Endothelial cell of umbilical vein (primary cell): ENCODE measurements around the gene PCSK6. TPM values are rescaled to one million over a fixed set of nuclear protein-coding genes. Genes with fewer than 3 reads are reported as not detected.

Experiments
- BruUV-seq: library from RNA; stranded (reverse); fragments of 400-500 nt; replicated peaks from 2 replicates; lab custom pipeline; 2021; lab: Mats Ljungman, UMichigan
- CTCF ChIA-PET: fragments of 300-600, 350-600 bp; sonication (Branson Sonifier 250); formaldehyde crosslinking; loops from one replicate; lab custom pipeline; 2021; ENCODE audit warnings: antibody characterized with exemption, inconsistent platforms; lab: Charles Lee
- POLR2A ChIA-PET: fragments of 300-600, 350-600 bp; sonication (Branson Sonifier 250); formaldehyde crosslinking; loops from one replicate; lab custom pipeline; 2021; ENCODE audit warnings: antibody characterized with exemption, inconsistent platforms; lab: Charles Lee
- DNase-seq: peaks from one replicate; pipeline ENCODE4 v3.0.0-alpha.2; 2011; ENCODE audit warnings: low read depth, low spot score
- FAIRE-seq: peaks from 2 replicates; lab custom pipeline; 2011; peaks lifted over from hg19 to GRCh38; lab: Jason Lieb, UNC
- H2AFZ ChIP-seq: 2 replicates; pipeline ENCODE4 v1.6.0; 2012; ENCODE audit warnings: low read depth, low read length, control low read depth, inconsistent platforms
- H3K27ac ChIP-seq: 2 replicates; pipeline ENCODE4 v1.5.1; 2011; ENCODE audit warnings: low read depth, mild to moderate bottlenecking, control low read depth, low read length, moderate library complexity; ENCODE audit not compliant: insufficient read depth
- H3K27me3 ChIP-seq, 2 experiments: 2 replicates each; pipeline versions ENCODE4 v1.6.0 to v1.6.1; 2011; ENCODE audit warnings: low read length in 2 of 2, mixed read lengths in 1 of 2; ENCODE audit not compliant: control insufficient read depth in 2 of 2, insufficient read depth in 2 of 2
- H3K36me3 ChIP-seq, 2 experiments: 2 replicates in 1 of 2; 3 replicates in 1 of 2; pipeline ENCODE4 v1.5.1; 2011; ENCODE audit warnings: low read length in 2 of 2, mild to moderate bottlenecking in 1 of 2, moderate library complexity in 1 of 2; ENCODE audit not compliant: control insufficient read depth in 2 of 2, insufficient read depth in 2 of 2; ENCODE audit errors: extremely low read depth in 1 of 2
- H3K4me1 ChIP-seq: 3 replicates; pipeline ENCODE4 v1.5.1; 2011; ENCODE audit warnings: mild to moderate bottlenecking, low read length; ENCODE audit not compliant: control insufficient read depth, insufficient read depth; ENCODE audit errors: extremely low read depth
- H3K4me2 ChIP-seq: 2 replicates; pipeline ENCODE4 v1.6.1; 2011; ENCODE audit warnings: low read length, control low read depth, mixed read lengths; ENCODE audit not compliant: insufficient read depth
- H3K4me3 ChIP-seq, 3 experiments: fragments of 200-600 bp in 1 of 3; sonication (generic), shearing (Covaris generic) in 1 of 3; replicated peaks in 1 of 3; 2 replicates each; pipeline ENCODE4 v1.5.1; 2011 to 2016; ENCODE audit warnings: control low read depth in 3 of 3, low read length in 3 of 3, mild to moderate bottlenecking in 2 of 3, inconsistent platforms in 1 of 3, low read depth in 1 of 3, moderate library complexity in 1 of 3; ENCODE audit not compliant: insufficient read depth in 1 of 3
- H3K79me2 ChIP-seq: 2 replicates; pipeline ENCODE4 v1.6.0; 2012; ENCODE audit warnings: low read length, inconsistent platforms; ENCODE audit not compliant: control insufficient read depth, insufficient read depth
- H3K9ac ChIP-seq: replicated peaks from 2 replicates; pipeline ENCODE3; 2011; ENCODE audit warnings: low read length, control low read depth; ENCODE audit not compliant: insufficient read depth; ENCODE audit errors: extremely low read depth
- H3K9me1 ChIP-seq: replicated peaks from 3 replicates; pipeline ENCODE4 v1.6.0; 2011; ENCODE audit warnings: mild to moderate bottlenecking, low read length; ENCODE audit not compliant: control insufficient read depth, insufficient read depth; ENCODE audit errors: extremely low read depth
- H3K9me3 ChIP-seq: replicated peaks from 2 replicates; pipeline ENCODE4 v1.5.1; 2012; ENCODE audit warnings: low read length, inconsistent platforms; ENCODE audit not compliant: control insufficient read depth, insufficient read depth
- H4K20me1 ChIP-seq: replicated peaks from 2 replicates; pipeline ENCODE3; 2011; ENCODE audit warnings: mild to moderate bottlenecking, low read length; ENCODE audit not compliant: control insufficient read depth, insufficient read depth; ENCODE audit errors: extremely low read depth
- EZH2 ChIP-seq: IDR thresholded peaks from 2 replicates; pipeline ENCODE4 v1.6.1; 2012; ENCODE audit warnings: borderline replicate concordance, low read depth, mild to moderate bottlenecking, moderate library complexity, low read length, inconsistent platforms; ENCODE audit not compliant: severe bottlenecking
- FOS ChIP-seq: IDR thresholded peaks from 2 replicates; pipeline ENCODE4 v1.6.1; 2011; ENCODE audit warnings: mild to moderate bottlenecking, low read length, moderate library complexity, borderline replicate concordance; ENCODE audit not compliant: insufficient read depth
- GATA2 ChIP-seq: IDR thresholded peaks from 2 replicates; pipeline ENCODE4 v1.7.0; 2011; ENCODE audit warnings: low read depth, mild to moderate bottlenecking, moderate library complexity, mixed read lengths, low read length; ENCODE audit not compliant: insufficient read length, insufficient read depth
- JUN ChIP-seq: IDR thresholded peaks from 2 replicates; pipeline ENCODE4 v1.6.1; 2011; ENCODE audit warnings: borderline replicate concordance, low read depth; ENCODE audit not compliant: insufficient read length, insufficient read depth
- MYC ChIP-seq: IDR thresholded peaks from one replicate; pipeline ENCODE4 v1.6.1; 2011; ENCODE audit warnings: mild to moderate bottlenecking, low read depth, low read length
- POLR2A ChIP-seq: IDR thresholded peaks from 2 replicates; pipeline ENCODE4 v1.6.1; 2012; ENCODE audit warnings: low read depth, mild to moderate bottlenecking, control low read depth, low read length
- POLR2AphosphoS5 ChIP-seq: IDR thresholded peaks from 2 replicates; pipeline ENCODE4 v1.6.1; 2012; ENCODE audit warnings: low read depth, mild to moderate bottlenecking, control low read depth, low read length, moderate library complexity; ENCODE audit not compliant: insufficient read depth
- dilution Hi-C: fragments of 300-500 bp; cut with MboI; formaldehyde crosslinking; loops from one replicate; pipeline ENCODE4 v1.15.0; 2019; ENCODE audit warnings: low sequenced_read_pairs; ENCODE audit not compliant: extremely low pct_ligation_motif_present
- intact Hi-C: fragments of 100-400 bp; cut with micrococcal nuclease; formaldehyde crosslinking; loops from one replicate; pipeline ENCODE4 v1.10.0; 2022
- polyA plus RNA-seq, 4 experiments: library from polyadenylated mRNA; depleted of rRNA in 3 of 4; stranded (reverse) in 3 of 4; unstranded in 1 of 4; fragments of >200 nt; gene quantifications; 2 replicates each; pipeline versions ENCODE4 v1.2.1 to v1.2.3, GENCODE V29; 2011 to 2012; ENCODE audit warnings: missing spikeins in 1 of 4
- total RNA-seq: library from RNA; stranded (reverse); gene quantifications from 2 replicates; pipeline ENCODE4 v1.2.3, GENCODE V29; 2021
- TF ChIP-seq, protein P1 (sequence below), 2 donors: IDR thresholded peaks; 1 replicate in 1 of 2; 2 replicates in 1 of 2; pipeline ENCODE4 v1.5.1; 2011; ENCODE audit warnings: low read length in 2 of 2, mild to moderate bottlenecking in 2 of 2, moderate library complexity in 2 of 2, control low read depth in 1 of 2, inconsistent platforms in 1 of 2, low read depth in 1 of 2; ENCODE audit not compliant: insufficient read depth in 1 of 2; ENCODE audit errors: extremely low read depth in 1 of 2
- TF ChIP-seq, protein P2 (sequence below): IDR thresholded peaks from 2 replicates; pipeline ENCODE4 v1.6.1; 2011; ENCODE audit not compliant: insufficient read depth, insufficient read length

PCSK6 gene
- total and polyA plus RNA-seq, 2 donors (not counting 3 experiments of a cell fraction or from before 2014, with no cell fraction given): 0.18 to 0.69 TPM

DNA sequence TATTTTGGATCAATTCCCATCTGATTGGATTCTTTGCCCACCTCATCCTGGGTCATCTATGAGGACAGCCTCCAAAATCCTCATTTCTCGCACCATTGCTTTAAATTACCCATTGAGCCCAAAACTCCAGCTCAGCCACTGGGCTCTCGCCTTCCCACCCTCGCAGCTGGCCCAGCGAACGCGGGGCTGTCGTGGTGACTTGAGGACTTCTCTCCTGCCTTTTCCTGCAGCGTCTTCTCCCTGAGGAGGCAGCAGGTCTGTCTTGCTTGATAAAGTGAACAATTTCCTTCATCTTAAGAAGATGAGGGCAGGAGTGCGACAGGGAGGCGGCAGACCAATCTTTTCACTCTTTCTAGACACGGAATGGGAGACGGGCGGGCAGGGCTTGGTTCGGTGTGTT is 161.5 kb downstream of the PCSK6 start:
- dilution Hi-C loops (no loop called here), intact Hi-C loops (no loop called here)
- POLR2A ChIA-PET: no interaction called here
- Histone ChIP-seq H3K27me3 (no peaks in the 10 kb centered on the region), H3K4me1 (no peaks in the 10 kb centered on the region), H3K9me3 (no peaks in the 10 kb centered on the region), H3K4me3 (no peak overlapping the region), H2AFZ (no peak overlapping the region), H4K20me1 (no peaks in the 10 kb centered on the region), H3K36me3 (no peaks in the 10 kb centered on the region), H3K4me2 (no peak overlapping the region), H3K27ac (no peak overlapping the region), H3K9me1 (no peaks in the 10 kb centered on the region), H3K9ac (no peak overlapping the region), H3K79me2 (no peaks in the 10 kb centered on the region)
- BruUV-seq: no TSS peak
- TF ChIP-seq, protein P1, sequence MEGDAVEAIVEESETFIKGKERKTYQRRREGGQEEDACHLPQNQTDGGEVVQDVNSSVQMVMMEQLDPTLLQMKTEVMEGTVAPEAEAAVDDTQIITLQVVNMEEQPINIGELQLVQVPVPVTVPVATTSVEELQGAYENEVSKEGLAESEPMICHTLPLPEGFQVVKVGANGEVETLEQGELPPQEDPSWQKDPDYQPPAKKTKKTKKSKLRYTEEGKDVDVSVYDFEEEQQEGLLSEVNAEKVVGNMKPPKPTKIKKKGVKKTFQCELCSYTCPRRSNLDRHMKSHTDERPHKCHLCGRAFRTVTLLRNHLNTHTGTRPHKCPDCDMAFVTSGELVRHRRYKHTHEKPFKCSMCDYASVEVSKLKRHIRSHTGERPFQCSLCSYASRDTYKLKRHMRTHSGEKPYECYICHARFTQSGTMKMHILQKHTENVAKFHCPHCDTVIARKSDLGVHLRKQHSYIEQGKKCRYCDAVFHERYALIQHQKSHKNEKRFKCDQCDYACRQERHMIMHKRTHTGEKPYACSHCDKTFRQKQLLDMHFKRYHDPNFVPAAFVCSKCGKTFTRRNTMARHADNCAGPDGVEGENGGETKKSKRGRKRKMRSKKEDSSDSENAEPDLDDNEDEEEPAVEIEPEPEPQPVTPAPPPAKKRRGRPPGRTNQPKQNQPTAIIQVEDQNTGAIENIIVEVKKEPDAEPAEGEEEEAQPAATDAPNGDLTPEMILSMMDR (IDR thresholded peaks at IDR 0.05; ENCODE audit: extremely low read depth in 1 of 2, insufficient read depth in 1 of 2, low read depth in 1 of 2, low read length in 2 of 2): no peak
- no peak for TF ChIP-seq POLR2A
- no peak for TF ChIP-seq MYC
- no peak for TF ChIP-seq JUN
- TF ChIP-seq POLR2AphosphoS5: no peak
- no peak for TF ChIP-seq GATA2
- TF ChIP-seq, protein P2, sequence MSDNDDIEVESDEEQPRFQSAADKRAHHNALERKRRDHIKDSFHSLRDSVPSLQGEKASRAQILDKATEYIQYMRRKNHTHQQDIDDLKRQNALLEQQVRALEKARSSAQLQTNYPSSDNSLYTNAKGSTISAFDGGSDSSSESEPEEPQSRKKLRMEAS: no peak
- TF ChIP-seq FOS: no peak
- TF ChIP-seq EZH2: no peak
- CTCF ChIA-PET: no interaction called here
- DNase-seq (no peak), FAIRE-seq (no peak)
